RWPE1 (cell line): Measurements from ENCODE around the gene FBXL15.
"Not testable (repeated sequence)": the region's sequence is repeated elsewhere in the genome, so short reads cannot be mapped to it uniquely, and the experiment has no call there.

Experiments used
- CTCF ChIA-PET: fragments of 350-600 bp; sonication (Branson Sonifier 250); formaldehyde crosslinking; extraction: SDS; loops from one replicate; lab custom pipeline; 2021; lab: Yijun Ruan, JAX
- POLR2A ChIA-PET: fragments of 400-600 bp; formaldehyde crosslinking; extraction: SDS; loops from one replicate; lab custom pipeline; 2020; ENCODE audit warnings: antibody characterized with exemption; ENCODE audit not compliant: low non-redundant PET; lab: Yijun Ruan, JAX
- DNase-seq: peaks from one replicate; pipeline ENCODE4 v3.0.0; 2012; ENCODE audit warnings: low spot score
- H3K27ac ChIP-seq: fragments of 450-650 bp; 2 replicates; pipeline ENCODE4 v1.5.1; 2017
- CTCF ChIP-seq: fragments of 450-650 bp; conservative IDR thresholded peaks from 2 replicates; pipeline ENCODE4 v1.5.1; 2017; ENCODE audit warnings: low read depth, mild to moderate bottlenecking

Gene FBXL15

GRCh38 chr10:102453502-102453901 is 32.9 kb downstream of the FBXL15 start:
- DNase-seq, result no peak
- ChIA-PET POLR2A (interaction anchor here (0.6 to 1.0 kb wide), 3 partner anchors 8 to 41 kb away, joined by 3 to 8 read pairs (median 4); no protein-coding TSS in a partner anchor), CTCF (interaction anchor here (0.6 to 0.9 kb wide), 3 partner anchors 13 to 287 kb away, joined by 3 to 4 read pairs (median 4); no protein-coding TSS in a partner anchor)
- peak overlapping the region; percentile 88 for H3K27ac ChIP-seq
- no peak for TF ChIP-seq CTCF

- CTCF ChIA-PET, DNase-seq, POLR2A ChIA-PET: not testable (repeated sequence)
- H3K27ac ChIP-seq, result peak overlapping the region; percentile 58
Observed at GRCh38 chr10:102454662-102455487, 34.2 kb downstream of the FBXL15 start.

GRCh38 chr10:102455893-102456471 is 35.3 kb downstream of the FBXL15 start:
- H3K27ac ChIP-seq, result peak overlapping the region; percentile 79
- POLR2A ChIA-PET, result no interaction called here
- CTCF ChIA-PET, result interaction anchor here (0.6 kb wide), 1 partner anchor 56 kb away, joined by 4 read pairs; no protein-coding TSS in a partner anchor
- peak; percentile 59 for DNase-seq
- no peak for TF ChIP-seq CTCF

- CTCF ChIA-PET, result interaction anchor here (0.6 kb wide), 1 partner anchor 8 kb away, joined by 4 read pairs; no protein-coding TSS in a partner anchor
Observed at GRCh38 chr10:102457591-102458150, 37.0 kb downstream of the FBXL15 start.

GRCh38 chr10:102458656-102459055 is 38.0 kb downstream of the FBXL15 start:
- TF ChIP-seq CTCF, result no peak
- DNase-seq, result no peak
- no peak overlapping the region for H3K27ac ChIP-seq
- POLR2A ChIA-PET, result no interaction called here
- CTCF ChIA-PET, result no interaction called here

More at GRCh38 chr10:102457591-102458150, 37.0 kb downstream of the FBXL15 start:
- POLR2A ChIA-PET, result no interaction called here
- no peak overlapping the region for H3K27ac ChIP-seq
- no peak for DNase-seq
- no peak for TF ChIP-seq CTCF

GRCh38 chr10:102460836-102461186 is 40.2 kb downstream of the FBXL15 start:
- peak overlapping the region; percentile 29 for H3K27ac ChIP-seq

More at GRCh38 chr10:102460836-102461186, 40.2 kb downstream of the FBXL15 start:
- ChIA-PET CTCF (interaction anchor here (0.6 to 2.1 kb wide), 7 partner anchors 18 to 384 kb away, joined by 3 to 11 read pairs (median 4); no protein-coding TSS in a partner anchor), POLR2A (interaction anchor here (0.5 to 0.6 kb wide), 2 partner anchors 31 to 172 kb away, joined by 3 to 4 read pairs; no protein-coding TSS in a partner anchor)
- DNase-seq, result no peak
- TF ChIP-seq CTCF, result no peak
